Adipocyte (in vitro differentiated cells): Measurements from ENCODE around the gene COX17.

Experiments used
- DNase-seq: peaks from one replicate; pipeline ENCODE4 v3.0.0-alpha.2; 2015; ENCODE audit warnings: low read depth
- H3K27me3 ChIP-seq: replicated peaks from 2 replicates; pipeline ENCODE4 v1.7.0; 2013; ENCODE audit warnings: mild to moderate bottlenecking, low read length, moderate library complexity; ENCODE audit not compliant: control insufficient read depth, insufficient read depth
- H3K36me3 ChIP-seq: 2 replicates; pipeline ENCODE4 v1.7.0; 2013; ENCODE audit warnings: low read length, mild to moderate bottlenecking, moderate library complexity; ENCODE audit not compliant: control insufficient read depth, insufficient read depth, severe bottlenecking
- H3K4me1 ChIP-seq: 2 replicates; pipeline ENCODE4 v1.7.0; 2013; ENCODE audit warnings: mild to moderate bottlenecking, low read length, moderate library complexity; ENCODE audit not compliant: control insufficient read depth, insufficient read depth
- H3K4me3 ChIP-seq: 2 replicates; pipeline ENCODE4 v1.7.0; 2013; ENCODE audit warnings: mild to moderate bottlenecking, low read length, moderate library complexity
- H3K9ac ChIP-seq: 2 replicates; pipeline ENCODE4 v1.7.0; 2013; ENCODE audit warnings: mild to moderate bottlenecking, low read length, moderate library complexity
- H3K9me3 ChIP-seq: 2 replicates; pipeline ENCODE4 v1.7.0; 2013; ENCODE audit warnings: mild to moderate bottlenecking, low read length, moderate library complexity; ENCODE audit not compliant: control insufficient read depth

The COX17 gene

GRCh38 chr3:119669906-119670570 lies 7.2 kb downstream of the COX17 start:
- H3K9me3 ChIP-seq, result no peaks in the 10 kb centered on the region
- H3K4me3 ChIP-seq, result no peak overlapping the region
- no peak for DNase-seq
- H3K4me1 ChIP-seq, result peaks cover 12% of the 10 kb centered on the region
- H3K9ac ChIP-seq, result no peak overlapping the region
- peaks cover 47% of the 10 kb centered on the region for H3K36me3 ChIP-seq
- no peaks in the 10 kb centered on the region for H3K27me3 ChIP-seq

- Histone ChIP-seq H3K9ac (no peak overlapping the region), H3K4me1 (peaks cover 35% of the 10 kb centered on the region), H3K4me3 (no peak overlapping the region), H3K27me3 (no peaks in the 10 kb centered on the region), H3K9me3 (no peaks in the 10 kb centered on the region), H3K36me3 (peaks cover 15% of the 10 kb centered on the region)
- DNase-seq, result no peak
Measured at GRCh38 chr3:119665954-119666559, 11.1 kb downstream of the COX17 start.

- H3K4me1 ChIP-seq, result peaks cover 34% of the 10 kb centered on the region
- no peaks in the 10 kb centered on the region for H3K9me3 ChIP-seq
- no peaks in the 10 kb centered on the region for H3K27me3 ChIP-seq
- H3K4me3 ChIP-seq, result no peak overlapping the region
- no peak for DNase-seq
- H3K9ac ChIP-seq, result no peak overlapping the region
- H3K36me3 ChIP-seq, result peaks cover 14% of the 10 kb centered on the region
Measured at GRCh38 chr3:119664850-119665379, 12.3 kb downstream of the COX17 start.

GRCh38 chr3:119664370-119664769 lies 12.8 kb downstream of the COX17 start:
- Histone ChIP-seq H3K4me3 (no peak overlapping the region), H3K27me3 (no peaks in the 10 kb centered on the region), H3K4me1 (peaks cover 29% of the 10 kb centered on the region), H3K36me3 (peaks cover 14% of the 10 kb centered on the region), H3K9me3 (no peaks in the 10 kb centered on the region), H3K9ac (peak overlapping the region; percentile 39)
- DNase-seq, result no peak

- H3K27me3 ChIP-seq, result no peaks in the 10 kb centered on the region
- no peaks in the 10 kb centered on the region for H3K9me3 ChIP-seq
- H3K4me3 ChIP-seq, result no peak overlapping the region
- no peak for DNase-seq
- H3K9ac ChIP-seq, result peak overlapping the region; percentile 39
- peaks cover 28% of the 10 kb centered on the region for H3K4me1 ChIP-seq
- peaks cover 12% of the 10 kb centered on the region for H3K36me3 ChIP-seq
Measured at GRCh38 chr3:119663885-119664284, 13.3 kb downstream of the COX17 start.

GRCh38 chr3:119662604-119663373 lies 14.4 kb downstream of the COX17 start:
- Histone ChIP-seq H3K4me1 (peaks cover 28% of the 10 kb centered on the region), H3K36me3 (peaks cover 4% of the 10 kb centered on the region), H3K9me3 (no peaks in the 10 kb centered on the region), H3K4me3 (no peak overlapping the region), H3K9ac (peak overlapping the region; percentile 31), H3K27me3 (no peaks in the 10 kb centered on the region)
- no peak for DNase-seq

GRCh38 chr3:119660474-119661440 lies 16.4 kb downstream of the COX17 start, which contains the start of gene POPDC2:
POPDC2 (minus strand) TSS chr3:119660589; CDS start chr3:119660423, 166 bp downstream.
- no peak within 1 kb of the TSS for H3K4me3 ChIP-seq
- peaks cover 28% of the 10 kb centered on the region for H3K4me1 ChIP-seq
- H3K36me3 ChIP-seq, result no peaks in the 10 kb centered on the region
- no peak for DNase-seq
- no peaks in the 10 kb centered on the region for H3K27me3 ChIP-seq
- H3K9ac ChIP-seq, result no peak within 1 kb of the TSS
- H3K9me3 ChIP-seq, result no peaks in the 10 kb centered on the region

- peaks cover 28% of the 10 kb centered on the region for H3K4me1 ChIP-seq
- no peak overlapping the region for H3K9ac ChIP-seq
- no peaks in the 10 kb centered on the region for H3K36me3 ChIP-seq
- no peak overlapping the region for H3K4me3 ChIP-seq
- no peak for DNase-seq
- no peaks in the 10 kb centered on the region for H3K27me3 ChIP-seq
- H3K9me3 ChIP-seq, result no peaks in the 10 kb centered on the region
Measured at GRCh38 chr3:119659606-119660291, 17.5 kb downstream of the COX17 start.

- no peak overlapping the region for H3K4me3 ChIP-seq
- DNase-seq, result no peak
- H3K9me3 ChIP-seq, result no peaks in the 10 kb centered on the region
- H3K4me1 ChIP-seq, result peaks cover 22% of the 10 kb centered on the region
- no peaks in the 10 kb centered on the region for H3K36me3 ChIP-seq
- H3K9ac ChIP-seq, result no peak overlapping the region
- no peaks in the 10 kb centered on the region for H3K27me3 ChIP-seq
Measured at GRCh38 chr3:119658994-119659393, 18.2 kb downstream of the COX17 start.
